NT2/D1 (cell line): ENCODE measurements around the gene CORO7.

Experiments
- DNase-seq: peaks from one replicate; pipeline ENCODE4 v3.0.0-alpha.2; 2011; ENCODE audit warnings: low read depth, low spot score
- H3K27me3 ChIP-seq: 2 replicates; pipeline ENCODE4 v1.6.0; 2011; ENCODE audit warnings: mild to moderate bottlenecking; ENCODE audit not compliant: insufficient read length, insufficient read depth
- H3K36me3 ChIP-seq: 2 replicates; pipeline ENCODE4 v1.6.1; 2011; ENCODE audit warnings: mild to moderate bottlenecking, low read length, mixed read lengths; ENCODE audit not compliant: insufficient read depth, insufficient read length
- H3K4me1 ChIP-seq: 2 replicates; pipeline ENCODE4 v1.5.1; 2011; ENCODE audit not compliant: insufficient read depth, insufficient read length
- H3K4me3 ChIP-seq: 2 replicates; pipeline ENCODE4 v1.5.1; 2011; ENCODE audit warnings: low read depth; ENCODE audit not compliant: insufficient read length
- H3K9ac ChIP-seq: 2 replicates; pipeline ENCODE4 v1.6.0; 2011; ENCODE audit warnings: low read depth; ENCODE audit not compliant: insufficient read length
- H3K9me3 ChIP-seq: 2 replicates; pipeline ENCODE4 v1.5.1; 2011; ENCODE audit warnings: mild to moderate bottlenecking, low read length; ENCODE audit not compliant: insufficient read depth
- SUZ12 ChIP-seq: IDR thresholded peaks from 2 replicates; pipeline ENCODE4 v1.6.1; 2011; ENCODE audit not compliant: insufficient read length, insufficient read depth; ENCODE audit errors: extremely low read depth
- YY1 ChIP-seq: IDR thresholded peaks from 2 replicates; pipeline ENCODE4 v1.6.1; 2011; ENCODE audit not compliant: insufficient read length, insufficient read depth
- ZNF274 ChIP-seq: IDR thresholded peaks from 2 replicates; pipeline ENCODE4 v1.6.1; 2011; ENCODE audit warnings: mild to moderate bottlenecking, low read depth, low read length

Gene CORO7

GRCh38 chr16:4412854-4413253 is 3.5 kb downstream of the CORO7 start:
- peaks cover 10% of the 10 kb centered on the region for H3K27me3 ChIP-seq
- H3K9ac ChIP-seq, result no peak overlapping the region
- peaks cover 15% of the 10 kb centered on the region for H3K4me1 ChIP-seq
- H3K4me3 ChIP-seq, result no peak overlapping the region
- H3K9me3 ChIP-seq, result no peaks in the 10 kb centered on the region
- no peak for DNase-seq
- peaks cover 22% of the 10 kb centered on the region for H3K36me3 ChIP-seq
- TF ChIP-seq YY1 (no peak), ZNF274 (no peak), SUZ12 (no peak)

GRCh38 chr16:4412159-4412558 is 4.2 kb downstream of the CORO7 start:
- H3K9ac ChIP-seq, result no peak overlapping the region
- H3K36me3 ChIP-seq, result peaks cover 29% of the 10 kb centered on the region
- H3K4me3 ChIP-seq, result no peak overlapping the region
- TF ChIP-seq YY1, result no peak
- no peak for TF ChIP-seq SUZ12
- no peak for TF ChIP-seq ZNF274
- DNase-seq, result no peak
- no peaks in the 10 kb centered on the region for H3K9me3 ChIP-seq
- peaks cover 6% of the 10 kb centered on the region for H3K27me3 ChIP-seq
- peaks cover 15% of the 10 kb centered on the region for H3K4me1 ChIP-seq

- DNase-seq, result no peak
- Histone ChIP-seq H3K4me3 (no peak overlapping the region), H3K9ac (no peak overlapping the region), H3K9me3 (no peaks in the 10 kb centered on the region), H3K36me3 (peaks cover 30% of the 10 kb centered on the region), H3K27me3 (peaks cover 2% of the 10 kb centered on the region), H3K4me1 (peaks cover 15% of the 10 kb centered on the region)
- TF ChIP-seq SUZ12 (no peak), YY1 (no peak), ZNF274 (no peak)
These were observed 4.7 kb downstream of the CORO7 start for GRCh38 chr16:4411684-4412083.

GRCh38 chr16:4410335-4411075 is 5.9 kb downstream of the CORO7 start:
- no peak overlapping the region for H3K4me3 ChIP-seq
- H3K36me3 ChIP-seq, result peaks cover 37% of the 10 kb centered on the region
- TF ChIP-seq YY1 (no peak), ZNF274 (no peak), SUZ12 (no peak)
- H3K9ac ChIP-seq, result no peak overlapping the region
- no peak for DNase-seq
- peaks cover 15% of the 10 kb centered on the region for H3K4me1 ChIP-seq
- no peaks in the 10 kb centered on the region for H3K9me3 ChIP-seq
- no peaks in the 10 kb centered on the region for H3K27me3 ChIP-seq

- no peak overlapping the region for H3K9ac ChIP-seq
- no peaks in the 10 kb centered on the region for H3K27me3 ChIP-seq
- no peaks in the 10 kb centered on the region for H3K9me3 ChIP-seq
- TF ChIP-seq SUZ12 (no peak), ZNF274 (no peak), YY1 (no peak)
- H3K36me3 ChIP-seq, result peaks cover 47% of the 10 kb centered on the region
- DNase-seq, result no peak
- no peak overlapping the region for H3K4me3 ChIP-seq
- H3K4me1 ChIP-seq, result peaks cover 15% of the 10 kb centered on the region
These were observed 7.1 kb downstream of the CORO7 start for GRCh38 chr16:4409081-4409932.

- no peak for TF ChIP-seq YY1
- TF ChIP-seq ZNF274, result no peak
- Histone ChIP-seq H3K4me3 (no peak overlapping the region), H3K27me3 (no peaks in the 10 kb centered on the region), H3K36me3 (peaks cover 52% of the 10 kb centered on the region), H3K9ac (no peak overlapping the region), H3K9me3 (no peaks in the 10 kb centered on the region), H3K4me1 (peaks cover 17% of the 10 kb centered on the region)
- no peak for DNase-seq
These were observed 8.1 kb downstream of the CORO7 start for GRCh38 chr16:4408323-4408690.

- H3K27me3 ChIP-seq, result no peaks in the 10 kb centered on the region
- no peak overlapping the region for H3K4me3 ChIP-seq
- peaks cover 20% of the 10 kb centered on the region for H3K4me1 ChIP-seq
- no peaks in the 10 kb centered on the region for H3K9me3 ChIP-seq
- peaks cover 49% of the 10 kb centered on the region for H3K36me3 ChIP-seq
- DNase-seq, result no peak
- TF ChIP-seq SUZ12 (no peak), ZNF274 (no peak), YY1 (no peak)
- H3K9ac ChIP-seq, result no peak overlapping the region
These were observed 8.7 kb downstream of the CORO7 start for GRCh38 chr16:4407543-4408322.
